ENCODE data around the gene BRDT.

The BRDT gene

GRCh38 chr1:92037400-92037799, 88.2 kb downstream of the BRDT start:
- CTCF ChIA-PET, result interaction anchor here (1.2 kb wide), 1 partner anchor 17 kb away, joined by 3 read pairs; no protein-coding TSS in a partner anchor
- Histone ChIP-seq H3K36me3 (ENCODE audit: control insufficient read depth in 4 of 4, insufficient read depth in 4 of 4, low read length in 3 of 4) (no peaks in the 10 kb centered on the region), H3K27ac (ENCODE audit: insufficient read depth in 1 of 2, low read depth in 1 of 2, low read length in 2 of 2, poor library complexity in 1 of 2, severe bottlenecking in 2 of 2) (no peak overlapping the region), H3K9me3 (ENCODE audit: control extremely low read depth in 1 of 5, control insufficient read depth in 4 of 5, insufficient read depth in 2 of 5, low read depth in 1 of 5, low read length in 4 of 5) (no peaks in the 10 kb centered on the region), H3K4me3 (ENCODE audit: control insufficient read depth in 1 of 7, extremely low read depth in 1 of 7, insufficient read depth in 4 of 7, low read depth in 2 of 7, low read length in 6 of 7) (no peak overlapping the region), H3K27me3 (replicated peaks in 2 of 5; ENCODE audit: control insufficient read depth in 4 of 5, insufficient read depth in 5 of 5, low read length in 4 of 5) (peaks cover 0 to 5% (median 0%) of the 10 kb centered on the region in 5 experiments), H3K4me1 (ENCODE audit: control extremely low read depth in 1 of 4, control insufficient read depth in 4 of 4, insufficient read depth in 4 of 4, low read length in 3 of 4) (no peaks in the 10 kb centered on the region)
- POLR2A ChIA-PET, result no interaction called here
- WGBS (ENCODE audit: insufficient coverage), result 97% methylated on average over 5 of the region's 6 CpGs
- DNase-seq, result no peak

GRCh38 chr1:92038695-92039346, 89.6 kb downstream of the BRDT start:
- no peaks in the 10 kb centered on the region for H3K27me3 ChIP-seq (replicated peaks in 2 of 5; ENCODE audit: control insufficient read depth in 4 of 5, insufficient read depth in 5 of 5, low read length in 4 of 5)
- no peaks in the 10 kb centered on the region for H3K4me1 ChIP-seq (ENCODE audit: control extremely low read depth in 1 of 4, control insufficient read depth in 4 of 4, insufficient read depth in 4 of 4, low read length in 3 of 4)
- no peaks in the 10 kb centered on the region for H3K9me3 ChIP-seq (ENCODE audit: control extremely low read depth in 1 of 5, control insufficient read depth in 4 of 5, insufficient read depth in 2 of 5, low read depth in 1 of 5, low read length in 4 of 5)
- H3K27ac ChIP-seq (ENCODE audit: insufficient read depth in 1 of 2, low read depth in 1 of 2, low read length in 2 of 2, poor library complexity in 1 of 2, severe bottlenecking in 2 of 2), result no peak overlapping the region
- H3K4me3 ChIP-seq (ENCODE audit: control insufficient read depth in 1 of 7, extremely low read depth in 1 of 7, insufficient read depth in 4 of 7, low read depth in 2 of 7, low read length in 6 of 7), result no peak overlapping the region
- H3K36me3 ChIP-seq (ENCODE audit: control insufficient read depth in 4 of 4, insufficient read depth in 4 of 4, low read length in 3 of 4), result no peaks in the 10 kb centered on the region
- POLR2A ChIA-PET, result no interaction called here
- DNase-seq, result no peak
- CTCF ChIA-PET, result no interaction called here
- WGBS (ENCODE audit: insufficient coverage), result 100% methylated on average over 2 of the region's 2 CpGs

- Histone ChIP-seq H3K9me3 (ENCODE audit: control extremely low read depth in 1 of 5, control insufficient read depth in 4 of 5, insufficient read depth in 2 of 5, low read depth in 1 of 5, low read length in 4 of 5) (no peaks in the 10 kb centered on the region), H3K36me3 (ENCODE audit: control insufficient read depth in 4 of 4, insufficient read depth in 4 of 4, low read length in 3 of 4) (no peaks in the 10 kb centered on the region), H3K27me3 (replicated peaks in 2 of 5; ENCODE audit: control insufficient read depth in 4 of 5, insufficient read depth in 5 of 5, low read length in 4 of 5) (no peaks in the 10 kb centered on the region), H3K27ac (ENCODE audit: insufficient read depth in 1 of 2, low read depth in 1 of 2, low read length in 2 of 2, poor library complexity in 1 of 2, severe bottlenecking in 2 of 2) (no peak overlapping the region), H3K4me1 (ENCODE audit: control extremely low read depth in 1 of 4, control insufficient read depth in 4 of 4, insufficient read depth in 4 of 4, low read length in 3 of 4) (no peaks in the 10 kb centered on the region), H3K4me3 (ENCODE audit: control insufficient read depth in 1 of 7, extremely low read depth in 1 of 7, insufficient read depth in 4 of 7, low read depth in 2 of 7, low read length in 6 of 7) (no peak overlapping the region)
- WGBS (ENCODE audit: insufficient coverage), result no CpG with 5 or more reads among the region's 1 CpG
- ChIA-PET POLR2A (no interaction called here), CTCF (no interaction called here)
- DNase-seq, result no peak
Observed at GRCh38 chr1:92040971-92041370, 91.8 kb downstream of the BRDT start.

GRCh38 chr1:92043621-92044020, 94.4 kb downstream of the BRDT start:
- Histone ChIP-seq H3K4me1 (ENCODE audit: control extremely low read depth in 1 of 4, control insufficient read depth in 4 of 4, insufficient read depth in 4 of 4, low read length in 3 of 4) (no peaks in the 10 kb centered on the region), H3K9me3 (ENCODE audit: control extremely low read depth in 1 of 5, control insufficient read depth in 4 of 5, insufficient read depth in 2 of 5, low read depth in 1 of 5, low read length in 4 of 5) (no peaks in the 10 kb centered on the region), H3K36me3 (ENCODE audit: control insufficient read depth in 4 of 4, insufficient read depth in 4 of 4, low read length in 3 of 4) (no peaks in the 10 kb centered on the region), H3K27ac (ENCODE audit: insufficient read depth in 1 of 2, low read depth in 1 of 2, low read length in 2 of 2, poor library complexity in 1 of 2, severe bottlenecking in 2 of 2) (no peak overlapping the region), H3K4me3 (ENCODE audit: control insufficient read depth in 1 of 7, extremely low read depth in 1 of 7, insufficient read depth in 4 of 7, low read depth in 2 of 7, low read length in 6 of 7) (no peak overlapping the region), H3K27me3 (replicated peaks in 2 of 5; ENCODE audit: control insufficient read depth in 4 of 5, insufficient read depth in 5 of 5, low read length in 4 of 5) (no peaks in the 10 kb centered on the region)
- ChIA-PET CTCF (no interaction called here), POLR2A (no interaction called here)
- 92% methylated on average over 2 of the region's 5 CpGs for WGBS (ENCODE audit: insufficient coverage)
- no peak for DNase-seq

- CTCF ChIA-PET, result no interaction called here
- POLR2A ChIA-PET, result interaction anchor here (0.6 kb wide), 1 partner anchor 689 kb away, joined by 4 read pairs; no protein-coding TSS in a partner anchor
- Histone ChIP-seq H3K4me3 (ENCODE audit: control insufficient read depth in 1 of 7, extremely low read depth in 1 of 7, insufficient read depth in 4 of 7, low read depth in 2 of 7, low read length in 6 of 7) (no peak overlapping the region), H3K4me1 (ENCODE audit: control extremely low read depth in 1 of 4, control insufficient read depth in 4 of 4, insufficient read depth in 4 of 4, low read length in 3 of 4) (no peaks in the 10 kb centered on the region), H3K9me3 (ENCODE audit: control extremely low read depth in 1 of 5, control insufficient read depth in 4 of 5, insufficient read depth in 2 of 5, low read depth in 1 of 5, low read length in 4 of 5) (no peaks in the 10 kb centered on the region), H3K27ac (ENCODE audit: insufficient read depth in 1 of 2, low read depth in 1 of 2, low read length in 2 of 2, poor library complexity in 1 of 2, severe bottlenecking in 2 of 2) (no peak overlapping the region), H3K36me3 (ENCODE audit: control insufficient read depth in 4 of 4, insufficient read depth in 4 of 4, low read length in 3 of 4) (no peaks in the 10 kb centered on the region), H3K27me3 (replicated peaks in 2 of 5; ENCODE audit: control insufficient read depth in 4 of 5, insufficient read depth in 5 of 5, low read length in 4 of 5) (no peaks in the 10 kb centered on the region)
- no peak for DNase-seq
- no CpG with 5 or more reads among the region's 2 CpGs for WGBS (ENCODE audit: insufficient coverage)
Observed at GRCh38 chr1:92045766-92046495, 96.7 kb downstream of the BRDT start.

- CTCF ChIA-PET, result no interaction called here
- no peak overlapping the region for H3K27ac ChIP-seq (ENCODE audit: insufficient read depth in 1 of 2, low read depth in 1 of 2, low read length in 2 of 2, poor library complexity in 1 of 2, severe bottlenecking in 2 of 2)
- H3K4me3 ChIP-seq (ENCODE audit: control insufficient read depth in 1 of 7, extremely low read depth in 1 of 7, insufficient read depth in 4 of 7, low read depth in 2 of 7, low read length in 6 of 7), result no peak overlapping the region
- POLR2A ChIA-PET, result no interaction called here
- H3K4me1 ChIP-seq (ENCODE audit: control extremely low read depth in 1 of 4, control insufficient read depth in 4 of 4, insufficient read depth in 4 of 4, low read length in 3 of 4), result no peaks in the 10 kb centered on the region
- H3K36me3 ChIP-seq (ENCODE audit: control insufficient read depth in 4 of 4, insufficient read depth in 4 of 4, low read length in 3 of 4), result no peaks in the 10 kb centered on the region
- H3K27me3 ChIP-seq (replicated peaks in 2 of 5; ENCODE audit: control insufficient read depth in 4 of 5, insufficient read depth in 5 of 5, low read length in 4 of 5), result no peaks in the 10 kb centered on the region
- H3K9me3 ChIP-seq (ENCODE audit: control extremely low read depth in 1 of 5, control insufficient read depth in 4 of 5, insufficient read depth in 2 of 5, low read depth in 1 of 5, low read length in 4 of 5), result no peaks in the 10 kb centered on the region
- DNase-seq, result no peak
Observed at GRCh38 chr1:92051948-92052347, 102.7 kb downstream of the BRDT start.

Measured in common myeloid progenitor, CD34-positive (primary cell).